MCF 10A (cell line): Measurements from ENCODE around the gene TRAPPC2L. TPM values are rescaled to one million over a fixed set of nuclear protein-coding genes. Genes with fewer than 3 reads are reported as not detected.

Source experiments
- BruUV-seq: library from RNA; stranded (reverse); fragments of 400-500 nt; replicated peaks from 2 replicates; lab custom pipeline; 2021; lab: Mats Ljungman, UMichigan
- CTCF ChIA-PET: fragments of 300-600 bp; sonication (Branson Sonifier 250); formaldehyde crosslinking; extraction: SDS; loops from one replicate; lab custom pipeline; 2021; ENCODE audit warnings: antibody characterized with exemption, inconsistent platforms; lab: Yijun Ruan, JAX
- POLR2A ChIA-PET: fragments of 300-600, 350-650 bp; sonication (Branson Sonifier 250); formaldehyde crosslinking; extraction: SDS; loops from one replicate; lab custom pipeline; 2020; ENCODE audit warnings: antibody characterized with exemption, inconsistent platforms; lab: Yijun Ruan, JAX
- DNase-seq: peaks from one replicate; pipeline ENCODE4 v3.0.0-alpha.2; 2018; ENCODE audit not compliant: unreplicated experiment
- H3K27ac Mint-ChIP-seq: one replicate; pipeline ENCODE4 v1.8.0; 2022; ENCODE audit warnings: mild to moderate bottlenecking, low read depth, mixed read lengths; ENCODE audit not compliant: unreplicated experiment
- H3K27me3 Mint-ChIP-seq: one replicate; pipeline ENCODE4 v1.8.0; 2022; ENCODE audit warnings: mixed read lengths; ENCODE audit not compliant: insufficient read depth, unreplicated experiment
- H3K36me3 Mint-ChIP-seq: one replicate; pipeline ENCODE4 v1.8.0; 2022; ENCODE audit warnings: mild to moderate bottlenecking, moderate library complexity, mixed read lengths; ENCODE audit not compliant: insufficient read depth, unreplicated experiment
- H3K4me1 Mint-ChIP-seq: one replicate; pipeline ENCODE4 v1.8.0; 2022; ENCODE audit warnings: mixed read lengths; ENCODE audit not compliant: insufficient read depth, unreplicated experiment
- H3K4me3 Mint-ChIP-seq: one replicate; pipeline ENCODE4 v1.8.0; 2022; ENCODE audit warnings: mild to moderate bottlenecking, moderate library complexity, mixed read lengths; ENCODE audit not compliant: unreplicated experiment
- H3K9me3 Mint-ChIP-seq: one replicate; pipeline ENCODE4 v1.8.0; 2022; ENCODE audit warnings: mixed read lengths; ENCODE audit not compliant: unreplicated experiment
- intact Hi-C: fragments of 100-400 bp; cut with micrococcal nuclease; formaldehyde crosslinking; loops from 2 replicates; pipeline ENCODE4 v1.14.1; 2022
- total RNA-seq: library from RNA; stranded (reverse); gene quantifications from 2 replicates; pipeline ENCODE4 v1.2.3, GENCODE V29; 2022
- TF ChIP-seq, protein P1 (sequence below): fragments of 200-600 bp; IDR thresholded peaks from one replicate; pipeline ENCODE4 v1.8.0; 2022; ENCODE audit warnings: antibody characterized with exemption, mild to moderate bottlenecking; ENCODE audit not compliant: unreplicated experiment

TRAPPC2L gene
- total RNA-seq, 1 experiment from 2014 or later: 35.6 TPM

- intact Hi-C loops: no loop called here
- Mint-ChIP-seq H3K4me3 (no peak overlapping the region), H3K27me3 (peaks cover 40% of the 10 kb centered on the region), H3K4me1 (peaks cover 13% of the 10 kb centered on the region), H3K9me3 (no peaks in the 10 kb centered on the region), H3K36me3 (no peaks in the 10 kb centered on the region), H3K27ac (no peak overlapping the region)
- TF ChIP-seq, protein P1, sequence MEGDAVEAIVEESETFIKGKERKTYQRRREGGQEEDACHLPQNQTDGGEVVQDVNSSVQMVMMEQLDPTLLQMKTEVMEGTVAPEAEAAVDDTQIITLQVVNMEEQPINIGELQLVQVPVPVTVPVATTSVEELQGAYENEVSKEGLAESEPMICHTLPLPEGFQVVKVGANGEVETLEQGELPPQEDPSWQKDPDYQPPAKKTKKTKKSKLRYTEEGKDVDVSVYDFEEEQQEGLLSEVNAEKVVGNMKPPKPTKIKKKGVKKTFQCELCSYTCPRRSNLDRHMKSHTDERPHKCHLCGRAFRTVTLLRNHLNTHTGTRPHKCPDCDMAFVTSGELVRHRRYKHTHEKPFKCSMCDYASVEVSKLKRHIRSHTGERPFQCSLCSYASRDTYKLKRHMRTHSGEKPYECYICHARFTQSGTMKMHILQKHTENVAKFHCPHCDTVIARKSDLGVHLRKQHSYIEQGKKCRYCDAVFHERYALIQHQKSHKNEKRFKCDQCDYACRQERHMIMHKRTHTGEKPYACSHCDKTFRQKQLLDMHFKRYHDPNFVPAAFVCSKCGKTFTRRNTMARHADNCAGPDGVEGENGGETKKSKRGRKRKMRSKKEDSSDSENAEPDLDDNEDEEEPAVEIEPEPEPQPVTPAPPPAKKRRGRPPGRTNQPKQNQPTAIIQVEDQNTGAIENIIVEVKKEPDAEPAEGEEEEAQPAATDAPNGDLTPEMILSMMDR: no peak
- ChIA-PET CTCF (interaction anchor here (0.7 kb wide), 1 partner anchor 63 kb away, joined by 3 read pairs; no protein-coding TSS in a partner anchor), POLR2A (interaction anchor here (2.7 kb wide), 1 partner anchor 22 kb away, joined by 8 read pairs; the partner anchor contains the start of genes GALNS and TRAPPC2L)
- BruUV-seq: no TSS peak
- no peak for DNase-seq
These were observed 22.2 kb downstream of the TRAPPC2L start for GRCh38 chr16:88878967-88879787.

- Mint-ChIP-seq H3K27me3 (peaks cover 35% of the 10 kb centered on the region), H3K9me3 (no peaks in the 10 kb centered on the region), H3K4me1 (peaks cover 13% of the 10 kb centered on the region), H3K36me3 (no peaks in the 10 kb centered on the region), H3K27ac (no peak overlapping the region), H3K4me3 (no peak overlapping the region)
- ChIA-PET POLR2A (interaction anchor here (2.7 kb wide), 1 partner anchor 22 kb away, joined by 8 read pairs; the partner anchor contains the start of genes GALNS and TRAPPC2L), CTCF (interaction anchor here (0.7 kb wide), 1 partner anchor 64 kb away, joined by 3 read pairs; no protein-coding TSS in a partner anchor)
- no TSS peak for BruUV-seq
- DNase-seq: no peak
- intact Hi-C loops: no loop called here
- TF ChIP-seq, protein P1: no peak
These were observed 22.8 kb downstream of the TRAPPC2L start for GRCh38 chr16:88879788-88880055.

- ChIA-PET POLR2A (interaction anchor here (2.7 kb wide), 1 partner anchor 23 kb away, joined by 8 read pairs; the partner anchor contains the start of genes GALNS and TRAPPC2L), CTCF (interaction anchor here (0.5 to 1.8 kb wide), 3 partner anchors 23 to 437 kb away, joined by 3 to 4 read pairs (median 3); partner anchors contain the start of gene TRAPPC2L)
- H3K27ac Mint-ChIP-seq: no peak overlapping the region
- H3K4me3 Mint-ChIP-seq: no peak overlapping the region
- no peaks in the 10 kb centered on the region for H3K36me3 Mint-ChIP-seq
- H3K27me3 Mint-ChIP-seq: peaks cover 28% of the 10 kb centered on the region
- intact Hi-C loops: no loop called here
- H3K9me3 Mint-ChIP-seq: no peaks in the 10 kb centered on the region
- DNase-seq: no peak
- BruUV-seq: no TSS peak
- TF ChIP-seq, protein P1: no peak
- H3K4me1 Mint-ChIP-seq: peaks cover 13% of the 10 kb centered on the region
These were observed 23.5 kb downstream of the TRAPPC2L start for GRCh38 chr16:88880226-88881006.
